Islet of Langerhans (tissue), 1 donor: ENCODE measurements around the gene MUL1.
A peak's percentile ranks its signal among the peaks of the same experiment; 100 is the strongest.
"Not testable (repeated sequence)": the region's sequence is repeated elsewhere in the genome, so short reads cannot be mapped to it uniquely, and the experiment has no call there.

Experiments
- FAIRE-seq: peaks from one replicate; lab custom pipeline; 2011; peaks lifted over from hg19 to GRCh38; lab: Jason Lieb, UNC

MUL1 gene

DNA sequence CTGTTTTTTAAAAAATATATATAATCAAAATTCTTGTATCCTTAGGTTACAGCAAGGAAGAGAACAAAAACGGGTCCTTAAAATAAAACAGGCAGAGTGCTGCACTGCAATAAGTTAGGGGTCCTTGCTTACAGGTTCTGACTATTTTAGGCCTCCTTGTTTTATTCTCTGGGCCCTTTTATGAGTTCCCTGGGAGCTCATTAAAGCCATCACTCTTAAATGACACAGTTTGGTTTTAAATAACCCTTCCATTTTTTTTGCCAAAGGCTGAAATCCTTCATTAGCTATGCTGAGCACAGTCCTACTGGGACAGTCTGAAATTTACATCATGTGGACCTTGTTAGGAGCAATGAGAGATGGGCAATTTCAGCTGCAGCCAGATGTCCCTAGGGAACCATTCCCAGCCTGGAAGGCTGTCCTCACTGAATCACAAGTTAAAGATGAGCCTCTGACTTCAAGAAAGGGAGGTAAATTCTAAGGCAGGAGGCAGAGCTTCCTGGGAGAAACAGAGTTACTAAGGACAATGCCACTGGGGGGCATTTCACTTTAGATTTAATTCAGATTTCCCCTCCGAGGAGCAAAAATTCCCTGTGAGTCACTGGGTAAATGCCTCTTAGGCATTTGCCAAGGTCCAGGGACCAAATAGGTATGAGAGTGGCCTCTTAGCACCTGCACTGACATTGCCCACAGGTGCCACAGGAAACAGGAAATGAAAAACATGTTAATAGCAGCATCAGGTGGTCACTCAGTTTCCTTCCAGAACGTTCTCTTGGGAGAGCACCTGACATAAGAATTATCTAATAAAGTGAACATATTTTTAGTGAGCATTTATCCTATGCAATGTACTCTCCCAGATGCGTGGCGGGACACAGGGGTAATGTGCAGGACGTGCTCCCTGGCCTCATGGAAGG lies 3.8 kb upstream of the MUL1 start:
- FAIRE-seq: no peak

- no peak for FAIRE-seq
These were observed 440 bp upstream of the MUL1 start for GRCh38 chr1:20508411-20508771.

DNA sequence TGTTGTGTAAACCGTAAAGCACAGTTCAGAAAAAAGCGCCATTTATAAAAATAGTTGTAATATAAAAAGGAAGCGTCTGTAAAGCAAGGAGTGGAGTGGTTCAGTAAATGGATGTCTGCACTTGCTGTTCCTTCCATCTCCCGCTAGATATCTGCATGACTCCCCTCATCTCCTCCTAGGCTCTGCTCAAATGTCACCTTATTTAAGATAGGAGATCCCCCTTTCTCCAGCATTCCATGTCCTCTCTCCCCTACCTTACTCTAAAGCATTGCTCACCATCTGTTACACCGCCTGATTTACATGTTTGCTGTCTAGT lies 745 bp downstream of the MUL1 start:
- no peak for FAIRE-seq

GRCh38 chr1:20505488-20505887 lies 2.5 kb downstream of the MUL1 start:
- no peak for FAIRE-seq

DNA sequence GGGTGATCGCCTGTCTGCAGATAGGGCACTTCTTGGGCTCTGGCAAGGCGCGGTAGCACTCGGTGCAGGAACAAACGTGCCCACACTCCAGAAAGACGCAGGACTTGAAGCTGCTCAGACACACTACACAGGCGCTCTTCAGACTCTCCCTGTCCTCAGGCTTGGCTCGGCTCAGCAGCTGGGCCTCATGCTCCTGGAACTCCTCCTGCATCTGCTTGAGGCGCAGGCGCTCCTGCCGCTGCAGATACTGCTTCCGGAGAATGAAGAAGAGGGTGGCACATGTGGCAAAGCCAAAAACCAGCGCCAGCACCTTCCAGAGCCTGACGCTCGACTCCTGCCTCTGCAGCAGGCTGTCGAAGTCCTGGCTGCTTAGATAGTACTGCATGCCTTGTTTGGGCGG lies 7.2 kb downstream of the MUL1 start:
- FAIRE-seq: no peak

- FAIRE-seq: no peak
These were observed 8.2 kb downstream of the MUL1 start for GRCh38 chr1:20499718-20500117.

GRCh38 chr1:20499105-20499504 lies 8.8 kb downstream of the MUL1 start:
- no peak for FAIRE-seq

- FAIRE-seq: no peak
These were observed 9.8 kb downstream of the MUL1 start for GRCh38 chr1:20498116-20498515.

DNA sequence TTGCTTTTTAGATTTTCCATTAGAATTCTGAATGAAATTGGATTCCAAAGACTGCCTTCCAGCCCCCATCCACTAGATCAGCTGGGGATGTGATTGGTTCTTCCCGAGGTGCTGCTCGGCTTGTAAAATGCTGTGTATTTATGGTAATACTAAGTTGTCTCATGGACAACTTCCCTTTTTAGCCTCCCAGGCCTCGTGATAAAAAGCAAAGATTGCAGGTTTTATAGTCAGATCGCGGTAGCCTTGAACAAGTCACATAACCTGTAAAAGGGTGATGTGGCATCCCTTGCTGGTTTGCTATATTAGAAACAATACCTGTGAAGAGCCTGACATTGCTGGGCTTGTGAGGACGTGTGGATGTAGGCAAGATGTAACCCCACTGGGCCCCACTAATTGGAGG lies 10.4 kb downstream of the MUL1 start:
- no peak for FAIRE-seq

DNA sequence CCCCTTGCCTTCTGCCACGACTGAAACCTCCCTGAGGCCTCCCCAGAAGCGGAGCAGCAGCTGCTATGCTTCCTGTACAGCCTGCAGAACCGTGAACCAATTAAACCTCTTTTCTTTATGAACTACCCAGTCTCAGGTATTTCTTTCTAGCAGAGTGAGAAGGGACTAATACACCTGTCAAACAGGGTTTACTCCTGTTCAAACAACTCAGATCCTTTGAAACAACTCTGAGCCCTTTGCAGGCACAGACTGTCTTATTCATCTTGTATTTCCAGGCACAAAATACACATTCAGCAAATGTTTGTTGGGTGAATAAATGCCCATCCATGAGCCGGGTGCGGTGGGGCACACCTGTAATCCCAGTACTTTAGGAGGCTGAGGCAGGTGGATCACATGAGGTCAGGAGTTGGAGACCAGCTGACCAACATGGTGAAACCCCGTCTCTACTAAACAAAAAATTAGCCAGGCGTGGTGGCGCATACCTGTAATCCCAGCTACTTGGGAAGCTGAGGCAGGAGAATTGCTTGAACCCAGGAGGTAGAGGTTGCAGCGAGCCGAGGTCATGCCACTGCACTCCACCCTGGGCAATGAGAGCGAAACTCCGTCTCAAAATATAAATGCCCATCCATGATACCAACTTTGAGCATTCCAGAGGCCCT lies 11.1 kb downstream of the MUL1 start:
- FAIRE-seq: not testable (repeated sequence)

DNA sequence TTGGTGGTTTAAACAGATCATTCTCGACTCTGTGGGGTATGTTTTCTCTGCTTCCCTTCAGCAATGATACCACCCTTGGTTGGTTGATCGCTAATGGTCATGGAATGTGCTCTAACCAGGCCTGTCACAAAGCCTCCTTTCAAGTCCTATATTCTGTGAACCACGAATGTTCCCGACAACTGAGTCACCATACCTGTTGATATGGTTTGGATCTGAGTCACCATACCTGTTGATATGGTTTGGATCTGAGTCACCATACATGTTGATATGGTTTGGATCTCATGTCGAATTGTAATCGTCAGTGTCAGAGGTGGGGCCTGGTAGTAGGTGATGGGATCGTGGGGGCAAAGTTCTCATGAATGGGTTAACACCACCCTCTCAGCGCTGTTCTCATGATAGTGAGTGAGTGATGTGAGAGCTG lies 11.7 kb downstream of the MUL1 start:
- FAIRE-seq: no peak

DNA sequence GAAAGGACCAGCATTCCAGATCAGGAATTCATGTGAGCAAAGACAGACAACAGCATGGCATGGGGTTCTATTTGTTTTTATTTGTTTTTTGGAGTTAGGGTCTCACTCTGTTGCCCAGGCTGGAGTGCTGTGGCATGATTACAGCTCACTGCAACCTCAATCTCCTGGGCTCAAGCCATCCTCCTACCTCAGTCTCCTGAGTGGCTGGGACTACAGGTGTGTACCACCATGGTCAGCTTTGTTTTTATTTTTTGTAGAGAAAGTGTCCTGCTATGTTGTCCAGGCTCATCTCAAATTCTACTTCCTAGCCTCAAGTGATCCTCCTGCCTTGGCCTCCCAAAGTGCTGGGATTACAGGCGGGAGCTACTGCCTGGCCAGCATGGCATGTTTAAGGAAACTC lies 12.3 kb downstream of the MUL1 start:
- no peak for FAIRE-seq

GRCh38 chr1:20494609-20495311 lies 13.2 kb downstream of the MUL1 start:
- FAIRE-seq: peak; percentile 41

DNA sequence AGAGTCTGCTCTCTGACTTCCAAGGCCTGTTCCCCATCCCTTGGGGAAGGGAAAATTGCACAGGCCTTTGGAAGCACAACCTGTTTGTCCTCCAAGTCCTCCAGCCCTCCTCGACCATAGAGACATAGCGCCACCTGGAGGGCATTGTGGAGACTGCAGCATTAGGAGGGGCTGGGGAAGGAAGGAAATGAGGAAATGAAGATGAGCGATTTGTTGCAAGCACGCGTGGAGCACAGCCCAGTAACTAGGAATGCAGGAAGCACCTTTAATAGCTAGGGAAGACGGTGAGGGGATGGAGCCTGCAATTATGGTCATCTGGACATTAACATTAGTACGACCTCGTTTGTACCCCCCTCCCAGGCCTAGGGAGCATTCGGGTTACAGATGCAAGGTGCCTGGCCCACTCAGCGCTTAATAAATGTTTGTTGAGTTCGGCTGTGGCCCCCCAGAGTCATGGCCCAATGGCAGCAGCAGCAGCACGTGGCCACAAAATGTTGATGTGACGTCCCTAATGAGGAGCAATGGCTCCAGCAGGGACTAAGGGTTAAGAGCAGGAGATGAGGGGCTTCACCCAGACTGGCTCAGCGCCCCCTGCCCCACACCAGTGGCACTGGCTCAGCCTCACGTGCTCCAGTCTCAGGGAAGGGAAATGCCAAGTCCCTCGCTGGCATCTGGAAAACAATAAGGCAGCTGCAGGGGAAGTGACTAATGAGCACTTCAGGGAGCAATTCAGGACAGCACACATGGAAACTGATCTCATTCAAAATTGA lies 13.9 kb downstream of the MUL1 start:
- peak; percentile 94 for FAIRE-seq

DNA sequence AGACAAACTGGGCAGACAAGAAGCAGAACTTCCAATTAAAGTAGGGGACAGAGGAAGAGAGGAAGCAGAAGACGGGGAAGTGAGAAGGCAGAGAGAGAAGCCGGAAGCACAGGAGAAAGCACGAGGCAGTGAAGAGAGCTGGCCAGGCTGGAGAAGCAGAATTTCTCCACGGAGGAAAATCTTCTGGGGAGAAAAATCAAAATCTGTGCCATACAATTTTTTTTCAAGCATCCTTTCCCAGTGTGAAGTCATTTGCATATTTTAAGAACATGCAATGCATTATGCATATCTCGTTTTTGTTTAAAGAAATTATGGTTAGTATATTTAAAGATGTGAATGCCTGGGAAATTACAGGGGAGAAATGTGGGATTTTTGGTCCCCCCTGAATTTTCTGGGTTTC lies 14.6 kb downstream of the MUL1 start:
- no peak for FAIRE-seq

DNA sequence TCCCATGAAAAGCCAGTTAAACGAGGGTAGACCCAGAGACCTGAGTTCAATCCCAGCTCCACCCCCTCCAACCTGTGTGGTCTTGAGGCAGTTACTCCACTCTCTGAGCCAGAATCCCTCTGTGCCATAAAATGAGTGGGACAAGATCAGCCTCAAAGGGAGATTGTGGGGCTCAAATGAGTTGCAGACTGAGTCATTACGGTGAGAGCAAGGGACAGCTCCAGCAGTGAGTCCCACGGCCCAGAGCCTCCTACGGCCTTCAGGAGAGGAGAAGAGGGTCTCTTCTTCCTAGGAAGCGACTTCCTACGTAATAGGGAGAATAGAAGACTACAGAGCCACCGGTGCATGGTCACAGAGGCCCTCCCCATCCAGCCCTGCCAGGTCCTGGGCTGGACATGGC lies 15.2 kb downstream of the MUL1 start:
- FAIRE-seq: no peak

- no peak for FAIRE-seq
These were observed 16.1 kb downstream of the MUL1 start for GRCh38 chr1:20491866-20492265.

- no peak for FAIRE-seq
These were observed 16.8 kb downstream of the MUL1 start for GRCh38 chr1:20491178-20491577.

- no peak for FAIRE-seq
These were observed 20.7 kb downstream of the MUL1 start for GRCh38 chr1:20487236-20487590.

GRCh38 chr1:20486457-20487235 lies 21.3 kb downstream of the MUL1 start:
- no peak for FAIRE-seq

DNA sequence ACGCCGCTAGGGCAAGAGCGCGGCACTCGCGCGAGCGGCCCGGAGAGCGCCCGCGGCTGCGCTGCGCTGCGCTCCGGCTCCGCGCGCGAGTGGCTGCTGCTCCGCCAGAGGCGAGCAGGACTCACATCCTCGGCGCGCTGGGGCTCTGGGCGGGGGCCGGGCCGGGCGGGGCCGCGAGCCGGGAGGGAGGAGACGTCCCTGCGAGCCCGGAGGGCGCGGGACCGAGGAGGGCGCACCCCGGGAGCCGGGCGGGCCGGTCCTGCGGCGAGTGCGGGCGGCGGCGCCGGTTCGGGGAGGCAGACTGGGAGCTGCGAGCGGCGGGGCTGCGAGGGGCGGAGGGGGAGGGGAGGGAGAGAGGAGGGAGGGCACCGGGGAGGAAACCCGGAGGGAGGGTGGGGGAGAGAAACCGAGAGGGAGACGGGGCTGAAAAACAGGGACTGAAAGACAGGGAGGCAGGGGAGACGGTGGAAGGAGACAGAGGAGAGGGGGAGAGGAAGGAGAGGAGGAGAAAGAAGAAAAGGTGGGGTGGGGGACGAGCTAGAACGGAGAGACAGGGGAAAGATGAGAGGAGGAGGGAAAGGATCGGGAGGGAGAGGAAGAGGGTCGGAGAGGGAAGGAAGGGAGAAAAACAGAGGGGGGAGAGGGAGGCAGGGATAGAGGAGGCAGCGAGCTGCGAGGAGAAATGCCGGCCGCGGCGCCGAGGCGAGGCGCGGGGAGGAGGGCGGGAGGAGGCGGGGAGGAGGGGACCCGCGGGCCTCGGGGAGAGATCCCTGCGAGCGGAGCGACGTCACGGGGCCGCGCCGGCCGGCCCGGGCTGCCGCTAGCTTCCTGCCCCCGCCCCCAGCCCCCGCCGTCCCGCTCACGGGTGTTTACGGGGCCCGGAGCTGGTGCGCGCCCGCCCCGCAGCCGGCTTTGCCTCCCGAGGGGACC lies 22.2 kb downstream of the MUL1 start, which contains the start of gene CAMK2N1:
TSS of gene CAMK2N1 (minus strand) at position 684 of the 930 bp plus-strand sequence. CDS start 831 bp downstream, outside the sequence.
- FAIRE-seq: no peak
